ENCODE data around the gene ZNF19. TPM values are rescaled to one million over a fixed set of nuclear protein-coding genes. Genes with fewer than 3 reads are reported as not detected.
A peak's percentile ranks its signal among the peaks of the same experiment; 100 is the strongest.

The ZNF19 gene
- total and polyA plus RNA-seq, 2 experiments from 2014 or later = 3.7 to 4.1 TPM

DNA sequence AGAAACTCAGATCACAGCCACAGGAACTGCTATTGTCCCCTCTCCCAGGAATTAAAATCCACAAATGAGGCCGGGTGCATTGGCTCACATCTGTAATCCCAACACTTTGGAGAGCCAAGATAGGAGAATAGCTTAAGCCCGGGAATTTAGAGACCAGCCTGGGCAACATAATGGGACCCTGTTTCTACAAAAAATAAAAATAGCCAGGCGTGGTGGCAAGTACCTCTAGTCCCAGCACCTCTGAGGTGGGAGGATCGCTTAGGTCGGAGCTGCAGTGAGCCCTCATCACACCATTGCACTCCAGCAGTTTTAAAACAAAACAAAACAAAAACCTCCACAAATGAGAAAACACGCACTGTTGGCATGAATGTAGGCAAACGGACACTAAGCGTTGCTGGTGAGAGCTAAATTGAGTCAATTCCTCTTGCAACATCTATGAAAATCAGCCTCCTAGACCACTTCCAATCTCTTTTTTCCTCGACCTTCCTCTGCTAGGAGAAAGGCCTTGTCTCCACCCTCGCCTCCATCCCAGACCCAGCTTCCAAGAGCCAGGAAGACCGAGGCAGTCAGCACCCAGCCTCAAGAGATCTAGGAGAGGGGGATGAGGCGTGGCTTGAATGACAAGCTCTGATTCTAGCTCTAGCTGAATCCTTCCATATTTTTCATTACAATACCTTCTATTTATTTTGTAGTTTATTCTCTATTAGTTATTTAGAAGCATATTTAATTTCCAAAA lies 62.1 kb downstream of the ZNF19 start:
- TF ChIP-seq, protein P1, sequence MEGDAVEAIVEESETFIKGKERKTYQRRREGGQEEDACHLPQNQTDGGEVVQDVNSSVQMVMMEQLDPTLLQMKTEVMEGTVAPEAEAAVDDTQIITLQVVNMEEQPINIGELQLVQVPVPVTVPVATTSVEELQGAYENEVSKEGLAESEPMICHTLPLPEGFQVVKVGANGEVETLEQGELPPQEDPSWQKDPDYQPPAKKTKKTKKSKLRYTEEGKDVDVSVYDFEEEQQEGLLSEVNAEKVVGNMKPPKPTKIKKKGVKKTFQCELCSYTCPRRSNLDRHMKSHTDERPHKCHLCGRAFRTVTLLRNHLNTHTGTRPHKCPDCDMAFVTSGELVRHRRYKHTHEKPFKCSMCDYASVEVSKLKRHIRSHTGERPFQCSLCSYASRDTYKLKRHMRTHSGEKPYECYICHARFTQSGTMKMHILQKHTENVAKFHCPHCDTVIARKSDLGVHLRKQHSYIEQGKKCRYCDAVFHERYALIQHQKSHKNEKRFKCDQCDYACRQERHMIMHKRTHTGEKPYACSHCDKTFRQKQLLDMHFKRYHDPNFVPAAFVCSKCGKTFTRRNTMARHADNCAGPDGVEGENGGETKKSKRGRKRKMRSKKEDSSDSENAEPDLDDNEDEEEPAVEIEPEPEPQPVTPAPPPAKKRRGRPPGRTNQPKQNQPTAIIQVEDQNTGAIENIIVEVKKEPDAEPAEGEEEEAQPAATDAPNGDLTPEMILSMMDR (IDR thresholded peaks at IDR 0.05; ENCODE audit: poor library complexity) = no peak
- TF ChIP-seq EZH2phosphoT487 (IDR thresholded peaks at IDR 0.05; ENCODE audit: low read depth, severe bottlenecking, unreplicated experiment) (no peak), EZH2 (IDR thresholded peaks at IDR 0.05; ENCODE audit: borderline replicate concordance) (no peak)
- Histone ChIP-seq H3K79me2 (no peaks in the 10 kb centered on the region), H3K9me3 (ENCODE audit: low read depth) (no peaks in the 10 kb centered on the region), H3K4me3 (no peak overlapping the region), H3K9me2 (replicated peaks; ENCODE audit: insufficient read depth) (no peaks in the 10 kb centered on the region), H3K27ac (peak overlapping the region; percentile 1), H4K20me1 (ENCODE audit: insufficient read depth, poor library complexity, severe bottlenecking) (no peaks in the 10 kb centered on the region), H3K4me1 (ENCODE audit: insufficient read depth) (no peaks in the 10 kb centered on the region), H3K36me3 (replicated peaks; ENCODE audit: insufficient read depth, low read depth) (no peaks in the 10 kb centered on the region), H2AFZ (no peak overlapping the region), H3K27me3 (peaks cover 14% of the 10 kb centered on the region), H3K4me2 (peak overlapping the region; percentile 73)
- no peak for DNase-seq (ENCODE audit: low spot score)
- WGBS (ENCODE audit: low lambda C conversion rate, missing lambda C conversion rate) = 65% methylated on average over 12 of the region's 12 CpGs

DNA sequence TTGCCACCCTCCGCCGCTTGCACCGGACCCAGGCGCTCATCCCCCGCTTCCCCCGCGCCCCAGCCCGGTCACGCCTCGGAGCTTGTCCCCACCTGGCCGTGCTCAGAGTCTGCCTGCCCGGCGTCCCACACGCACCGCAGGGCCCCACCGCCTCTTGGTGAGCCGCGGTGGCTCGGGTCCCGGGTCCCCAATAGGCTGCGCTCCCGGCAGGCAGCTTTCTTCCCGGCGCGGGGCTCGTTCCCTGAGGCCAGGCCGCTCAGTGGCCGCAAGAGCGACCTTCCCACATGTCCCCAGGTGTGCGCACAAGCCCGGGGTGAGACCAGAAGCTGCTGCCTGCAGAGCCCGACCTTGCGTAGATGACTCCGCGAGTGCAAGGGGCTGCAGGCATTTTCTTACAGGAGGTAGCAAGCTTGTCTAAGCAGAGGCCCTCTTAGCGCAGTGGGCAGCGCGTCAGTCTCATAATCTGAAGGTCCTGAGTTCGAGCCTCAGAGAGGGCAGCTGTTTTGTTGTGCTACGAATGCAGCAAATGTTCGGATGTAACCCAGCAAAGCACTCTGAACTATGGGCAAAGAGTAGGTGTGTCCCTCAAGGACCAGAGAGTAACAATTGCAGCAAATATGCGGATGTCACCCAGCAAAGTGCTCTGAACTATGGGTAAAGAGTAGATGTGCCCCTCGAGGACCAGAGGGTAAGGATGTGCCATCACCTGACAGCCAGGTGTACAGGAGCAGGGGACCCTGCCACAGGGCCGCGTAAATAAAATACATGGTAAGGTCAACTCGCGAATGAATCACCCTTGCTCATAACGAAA lies 62.9 kb downstream of the ZNF19 start:
- H3K4me3 ChIP-seq = peak overlapping the region; percentile 22
- TF ChIP-seq EZH2phosphoT487 (IDR thresholded peaks at IDR 0.05; ENCODE audit: low read depth, severe bottlenecking, unreplicated experiment) (no peak), EZH2 (IDR thresholded peaks at IDR 0.05; ENCODE audit: borderline replicate concordance) (no peak)
- TF ChIP-seq, protein P1 (IDR thresholded peaks at IDR 0.05; ENCODE audit: poor library complexity) = no peak
- peak; percentile 81 for DNase-seq (ENCODE audit: low spot score)
- H4K20me1 ChIP-seq (ENCODE audit: insufficient read depth, poor library complexity, severe bottlenecking) = no peaks in the 10 kb centered on the region
- peak overlapping the region; percentile 73 for H3K4me2 ChIP-seq
- H3K9me3 ChIP-seq (ENCODE audit: low read depth) = no peaks in the 10 kb centered on the region
- H3K4me1 ChIP-seq (ENCODE audit: insufficient read depth) = no peaks in the 10 kb centered on the region
- no peaks in the 10 kb centered on the region for H3K9me2 ChIP-seq (replicated peaks; ENCODE audit: insufficient read depth)
- H3K27ac ChIP-seq = peak overlapping the region; percentile 1
- H3K79me2 ChIP-seq = no peaks in the 10 kb centered on the region
- peak overlapping the region; percentile 39 for H2AFZ ChIP-seq
- 1% methylated on average over 35 of the region's 48 CpGs for WGBS (ENCODE audit: low lambda C conversion rate, missing lambda C conversion rate)
- peaks cover 14% of the 10 kb centered on the region for H3K27me3 ChIP-seq
- H3K36me3 ChIP-seq (replicated peaks; ENCODE audit: insufficient read depth, low read depth) = no peaks in the 10 kb centered on the region

DNA sequence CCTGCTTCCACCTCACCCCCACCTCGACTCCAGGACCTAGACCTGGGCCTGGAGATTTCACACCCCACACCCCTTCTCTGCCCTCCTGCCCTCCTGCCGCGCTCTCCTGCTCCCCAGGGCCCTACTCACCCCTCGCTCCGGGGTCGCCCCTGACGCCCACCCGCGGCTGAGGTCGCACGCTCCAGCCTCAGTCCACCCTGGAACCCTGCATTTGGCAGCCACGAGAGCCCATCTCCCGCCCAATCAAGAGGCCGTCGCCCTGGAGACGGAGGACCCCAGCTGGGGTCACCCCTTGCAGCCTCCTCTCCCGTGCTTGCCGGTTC lies 63.4 kb downstream of the ZNF19 start:
- H3K36me3 ChIP-seq (replicated peaks; ENCODE audit: insufficient read depth, low read depth) = no peaks in the 10 kb centered on the region
- no peaks in the 10 kb centered on the region for H4K20me1 ChIP-seq (ENCODE audit: insufficient read depth, poor library complexity, severe bottlenecking)
- 8% methylated on average over 16 of the region's 18 CpGs for WGBS (ENCODE audit: low lambda C conversion rate, missing lambda C conversion rate)
- no peak for DNase-seq (ENCODE audit: low spot score)
- H3K9me2 ChIP-seq (replicated peaks; ENCODE audit: insufficient read depth) = no peaks in the 10 kb centered on the region
- H3K79me2 ChIP-seq = no peaks in the 10 kb centered on the region
- peak overlapping the region; percentile 73 for H3K4me2 ChIP-seq
- peaks cover 14% of the 10 kb centered on the region for H3K27me3 ChIP-seq
- no peak overlapping the region for H3K27ac ChIP-seq
- peak overlapping the region; percentile 39 for H2AFZ ChIP-seq
- H3K4me3 ChIP-seq = peak overlapping the region; percentile 22
- TF ChIP-seq EZH2 (IDR thresholded peaks at IDR 0.05; ENCODE audit: borderline replicate concordance) = peak; percentile 38
- no peak for TF ChIP-seq EZH2phosphoT487 (IDR thresholded peaks at IDR 0.05; ENCODE audit: low read depth, severe bottlenecking, unreplicated experiment)
- no peaks in the 10 kb centered on the region for H3K4me1 ChIP-seq (ENCODE audit: insufficient read depth)
- no peaks in the 10 kb centered on the region for H3K9me3 ChIP-seq (ENCODE audit: low read depth)

DNA sequence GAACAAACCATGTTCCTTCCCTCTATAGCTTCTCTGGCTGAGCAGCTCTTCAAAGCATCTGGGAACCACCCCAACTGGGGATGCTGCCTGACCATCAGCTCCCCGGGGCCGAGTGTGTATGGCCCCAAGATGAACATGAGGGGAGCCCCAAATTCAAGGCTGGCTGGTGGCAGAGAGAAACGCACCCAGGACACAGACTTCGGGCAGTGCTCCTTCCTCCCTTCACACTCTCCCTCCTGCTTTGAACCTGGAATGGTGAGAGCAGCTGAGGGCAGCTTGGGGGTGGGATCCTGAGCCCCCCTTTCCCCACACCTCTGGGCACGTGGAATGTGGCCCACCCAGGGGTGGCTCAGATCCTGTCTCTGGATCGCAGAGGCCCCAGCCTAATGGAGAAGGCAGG lies 64.5 kb downstream of the ZNF19 start:
- TF ChIP-seq, protein P1 (IDR thresholded peaks at IDR 0.05; ENCODE audit: poor library complexity) = no peak
- TF ChIP-seq EZH2 (IDR thresholded peaks at IDR 0.05; ENCODE audit: borderline replicate concordance) = no peak
- no peak for TF ChIP-seq EZH2phosphoT487 (IDR thresholded peaks at IDR 0.05; ENCODE audit: low read depth, severe bottlenecking, unreplicated experiment)
- no peaks in the 10 kb centered on the region for H3K79me2 ChIP-seq
- no peak overlapping the region for H3K4me2 ChIP-seq
- no peaks in the 10 kb centered on the region for H4K20me1 ChIP-seq (ENCODE audit: insufficient read depth, poor library complexity, severe bottlenecking)
- H3K36me3 ChIP-seq (replicated peaks; ENCODE audit: insufficient read depth, low read depth) = no peaks in the 10 kb centered on the region
- H3K27ac ChIP-seq = no peak overlapping the region
- H2AFZ ChIP-seq = no peak overlapping the region
- H3K9me3 ChIP-seq (ENCODE audit: low read depth) = no peaks in the 10 kb centered on the region
- H3K4me1 ChIP-seq (ENCODE audit: insufficient read depth) = no peaks in the 10 kb centered on the region
- peaks cover 14% of the 10 kb centered on the region for H3K27me3 ChIP-seq
- no peak overlapping the region for H3K4me3 ChIP-seq
- no peaks in the 10 kb centered on the region for H3K9me2 ChIP-seq (replicated peaks; ENCODE audit: insufficient read depth)
- no peak for DNase-seq (ENCODE audit: low spot score)
- WGBS (ENCODE audit: low lambda C conversion rate, missing lambda C conversion rate) = 72% methylated on average over 5 of the region's 6 CpGs

All from hepatocyte (in vitro differentiated cells).